ENCODE results near the gene MDM1. TPM values are rescaled to one million over a fixed set of nuclear protein-coding genes. Genes with fewer than 3 reads are reported as not detected.

The MDM1 gene
- total RNA-seq, 2 experiments from 2014 or later = 21.8 to 24.4 TPM

GRCh38 chr12:68368327-68368726 is 36.2 kb upstream of the MDM1 start:
- peaks cover 13% of the 10 kb centered on the region for H3K36me3 Mint-ChIP-seq (ENCODE audit: low read depth)
- H3K27ac Mint-ChIP-seq = no peak overlapping the region
- no peaks in the 10 kb centered on the region for H3K9me3 Mint-ChIP-seq
- CTCF ChIA-PET = no interaction called here
- DNase-seq = no peak
- H3K27me3 Mint-ChIP-seq = no peaks in the 10 kb centered on the region
- POLR2A ChIA-PET = no interaction called here
- H3K4me3 Mint-ChIP-seq = no peak overlapping the region
- peaks cover 75% of the 10 kb centered on the region for H3K4me1 Mint-ChIP-seq

- Mint-ChIP-seq H3K36me3 (ENCODE audit: low read depth) (peaks cover 13% of the 10 kb centered on the region), H3K9me3 (no peaks in the 10 kb centered on the region), H3K27ac (peak overlapping the region; percentile 82), H3K4me3 (no peak overlapping the region), H3K27me3 (no peaks in the 10 kb centered on the region), H3K4me1 (peaks cover 75% of the 10 kb centered on the region)
- no peak for DNase-seq
- ChIA-PET POLR2A (no interaction called here), CTCF (no interaction called here)
These were observed 35.7 kb upstream of the MDM1 start for GRCh38 chr12:68367903-68368302.

- H3K36me3 Mint-ChIP-seq (ENCODE audit: low read depth) = peaks cover 13% of the 10 kb centered on the region
- H3K9me3 Mint-ChIP-seq = no peaks in the 10 kb centered on the region
- no peak for DNase-seq
- POLR2A ChIA-PET = interaction anchor here (9.4 kb wide), 1 partner anchor 245 kb away, joined by 132 read pairs; the partner anchor contains the start of gene RAP1B
- H3K27ac Mint-ChIP-seq = peak overlapping the region; percentile 82
- H3K27me3 Mint-ChIP-seq = no peaks in the 10 kb centered on the region
- CTCF ChIA-PET = no interaction called here
- H3K4me1 Mint-ChIP-seq = peaks cover 72% of the 10 kb centered on the region
- no peak overlapping the region for H3K4me3 Mint-ChIP-seq
These were observed 35.0 kb upstream of the MDM1 start for GRCh38 chr12:68367116-68367515.

GRCh38 chr12:68364893-68365725 is 32.9 kb upstream of the MDM1 start:
- peak overlapping the region; percentile 73 for H3K4me3 Mint-ChIP-seq
- ChIA-PET POLR2A (interaction anchor here (0.7 to 9.4 kb wide), 29 partner anchors 9 to 443 kb away, joined by 3 to 132 read pairs (median 5); partner anchors contain the start of genes MDM1, MDM2 and RAP1B), CTCF (interaction anchor here (0.5 to 2.2 kb wide), 12 partner anchors 8 to 274 kb away, joined by 3 to 11 read pairs (median 3); no protein-coding TSS in a partner anchor)
- peak overlapping the region; percentile 96 for H3K27ac Mint-ChIP-seq
- peaks cover 6% of the 10 kb centered on the region for H3K36me3 Mint-ChIP-seq (ENCODE audit: low read depth)
- no peaks in the 10 kb centered on the region for H3K27me3 Mint-ChIP-seq
- DNase-seq = peak; percentile 95
- no peaks in the 10 kb centered on the region for H3K9me3 Mint-ChIP-seq
- H3K4me1 Mint-ChIP-seq = peaks cover 68% of the 10 kb centered on the region

- H3K36me3 Mint-ChIP-seq (ENCODE audit: low read depth) = peaks cover 6% of the 10 kb centered on the region
- POLR2A ChIA-PET = interaction anchor here (0.8 to 9.4 kb wide), 16 partner anchors 9 to 444 kb away, joined by 3 to 132 read pairs (median 5); partner anchors contain the start of genes MDM1, MDM2 and RAP1B
- no peak for DNase-seq
- CTCF ChIA-PET = interaction anchor here (0.5 to 2.2 kb wide), 3 partner anchors 9 to 275 kb away, joined by 3 to 6 read pairs (median 3); no protein-coding TSS in a partner anchor
- no peaks in the 10 kb centered on the region for H3K27me3 Mint-ChIP-seq
- H3K4me3 Mint-ChIP-seq = peak overlapping the region; percentile 73
- peaks cover 65% of the 10 kb centered on the region for H3K4me1 Mint-ChIP-seq
- H3K27ac Mint-ChIP-seq = peak overlapping the region; percentile 96
- H3K9me3 Mint-ChIP-seq = no peaks in the 10 kb centered on the region
These were observed 32.2 kb upstream of the MDM1 start for GRCh38 chr12:68364328-68364727.

- H3K27ac Mint-ChIP-seq = no peak overlapping the region
- ChIA-PET CTCF (no interaction called here), POLR2A (interaction anchor here (9.4 kb wide), 1 partner anchor 251 kb away, joined by 132 read pairs; the partner anchor contains the start of gene RAP1B)
- peaks cover 56% of the 10 kb centered on the region for H3K4me1 Mint-ChIP-seq
- H3K27me3 Mint-ChIP-seq = no peaks in the 10 kb centered on the region
- no peaks in the 10 kb centered on the region for H3K9me3 Mint-ChIP-seq
- H3K36me3 Mint-ChIP-seq (ENCODE audit: low read depth) = peaks cover 4% of the 10 kb centered on the region
- DNase-seq = no peak
- H3K4me3 Mint-ChIP-seq = no peak overlapping the region
These were observed 29.8 kb upstream of the MDM1 start for GRCh38 chr12:68361953-68362352.

- no peak overlapping the region for H3K27ac Mint-ChIP-seq
- no peaks in the 10 kb centered on the region for H3K36me3 Mint-ChIP-seq (ENCODE audit: low read depth)
- no peak overlapping the region for H3K4me3 Mint-ChIP-seq
- CTCF ChIA-PET = interaction anchor here (0.5 to 3.5 kb wide), 15 partner anchors 9 to 348 kb away, joined by 3 to 15 read pairs (median 4); no protein-coding TSS in a partner anchor
- peaks cover 37% of the 10 kb centered on the region for H3K4me1 Mint-ChIP-seq
- no peaks in the 10 kb centered on the region for H3K27me3 Mint-ChIP-seq
- no peaks in the 10 kb centered on the region for H3K9me3 Mint-ChIP-seq
- DNase-seq = no peak
- POLR2A ChIA-PET = interaction anchor here (0.8 to 9.4 kb wide), 8 partner anchors 91 to 260 kb away, joined by 3 to 132 read pairs (median 3); partner anchors contain the start of gene RAP1B
These were observed 27.5 kb upstream of the MDM1 start for GRCh38 chr12:68359674-68360073.

GRCh38 chr12:68358532-68359485 is 26.6 kb upstream of the MDM1 start:
- ChIA-PET CTCF (interaction anchor here (0.5 to 3.5 kb wide), 26 partner anchors 8 to 373 kb away, joined by 3 to 15 read pairs (median 4); no protein-coding TSS in a partner anchor), POLR2A (interaction anchor here (0.8 to 9.4 kb wide), 10 partner anchors 15 to 450 kb away, joined by 3 to 132 read pairs (median 4); partner anchors contain the start of genes MDM2 and RAP1B)
- DNase-seq = peak; percentile 73
- Mint-ChIP-seq H3K36me3 (ENCODE audit: low read depth) (no peaks in the 10 kb centered on the region), H3K4me1 (peaks cover 29% of the 10 kb centered on the region), H3K4me3 (no peak overlapping the region), H3K9me3 (no peaks in the 10 kb centered on the region), H3K27ac (no peak overlapping the region), H3K27me3 (no peaks in the 10 kb centered on the region)

- Mint-ChIP-seq H3K27ac (no peak overlapping the region), H3K4me1 (peaks cover 18% of the 10 kb centered on the region), H3K27me3 (no peaks in the 10 kb centered on the region), H3K4me3 (no peak overlapping the region), H3K9me3 (no peaks in the 10 kb centered on the region), H3K36me3 (ENCODE audit: low read depth) (no peaks in the 10 kb centered on the region)
- POLR2A ChIA-PET = interaction anchor here (1.3 kb wide), 1 partner anchor 141 kb away, joined by 3 read pairs; no protein-coding TSS in a partner anchor
- DNase-seq = no peak
- CTCF ChIA-PET = interaction anchor here (0.7 to 2.9 kb wide), 3 partner anchors 94 to 368 kb away, joined by 3 to 9 read pairs (median 3); no protein-coding TSS in a partner anchor
These were observed 24.8 kb upstream of the MDM1 start for GRCh38 chr12:68356986-68357385.

GRCh38 chr12:68356060-68356695 is 24.0 kb upstream of the MDM1 start:
- POLR2A ChIA-PET = interaction anchor here (0.9 to 1.3 kb wide), 2 partner anchors 142 to 304 kb away, joined by 3 read pairs; no protein-coding TSS in a partner anchor
- Mint-ChIP-seq H3K4me1 (peaks cover 15% of the 10 kb centered on the region), H3K27ac (no peak overlapping the region), H3K4me3 (no peak overlapping the region), H3K36me3 (ENCODE audit: low read depth) (no peaks in the 10 kb centered on the region), H3K9me3 (no peaks in the 10 kb centered on the region), H3K27me3 (no peaks in the 10 kb centered on the region)
- CTCF ChIA-PET = interaction anchor here (0.7 to 2.9 kb wide), 6 partner anchors 95 to 369 kb away, joined by 3 to 9 read pairs (median 3); no protein-coding TSS in a partner anchor
- DNase-seq = no peak

GRCh38 chr12:68354977-68355541 is 22.9 kb upstream of the MDM1 start:
- H3K27ac Mint-ChIP-seq = no peak overlapping the region
- H3K27me3 Mint-ChIP-seq = no peaks in the 10 kb centered on the region
- H3K36me3 Mint-ChIP-seq (ENCODE audit: low read depth) = no peaks in the 10 kb centered on the region
- H3K9me3 Mint-ChIP-seq = no peaks in the 10 kb centered on the region
- peaks cover 14% of the 10 kb centered on the region for H3K4me1 Mint-ChIP-seq
- POLR2A ChIA-PET = interaction anchor here (0.9 kb wide), 1 partner anchor 306 kb away, joined by 3 read pairs; no protein-coding TSS in a partner anchor
- no peak overlapping the region for H3K4me3 Mint-ChIP-seq
- DNase-seq = no peak
- CTCF ChIA-PET = interaction anchor here (0.7 to 1.6 kb wide), 3 partner anchors 96 to 132 kb away, joined by 3 read pairs; no protein-coding TSS in a partner anchor
